Measurements from ENCODE around the gene HHATL. TPM values are rescaled to one million over a fixed set of nuclear protein-coding genes. Genes with fewer than 3 reads are reported as not detected.

The HHATL gene
- polyA plus RNA-seq, 1 donor: 73.4 TPM

GRCh38 chr3:42652611-42653302 is 49.8 kb downstream of the HHATL start:
- DNase-seq (ENCODE audit: low read depth): no peak

DNA sequence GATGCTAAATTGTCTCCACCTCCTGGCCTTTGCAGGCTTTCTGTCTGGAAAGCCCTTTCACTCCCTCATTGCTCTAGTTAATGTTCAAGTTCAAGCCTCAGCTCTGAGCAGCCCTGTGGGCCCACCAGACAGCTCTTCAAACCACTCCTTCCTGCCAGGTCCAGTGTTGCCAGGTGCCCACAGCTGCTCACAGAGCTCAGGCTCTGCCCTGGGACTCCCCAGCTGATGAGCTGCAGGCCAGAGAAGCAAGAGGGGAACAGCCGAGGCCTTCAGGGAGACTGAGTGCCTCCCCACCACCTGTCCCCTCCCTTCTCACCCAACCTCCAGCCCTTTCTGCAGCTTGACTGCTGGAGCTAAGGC is 50.4 kb downstream of the HHATL start:
- no peak for DNase-seq (ENCODE audit: low read depth)

DNA sequence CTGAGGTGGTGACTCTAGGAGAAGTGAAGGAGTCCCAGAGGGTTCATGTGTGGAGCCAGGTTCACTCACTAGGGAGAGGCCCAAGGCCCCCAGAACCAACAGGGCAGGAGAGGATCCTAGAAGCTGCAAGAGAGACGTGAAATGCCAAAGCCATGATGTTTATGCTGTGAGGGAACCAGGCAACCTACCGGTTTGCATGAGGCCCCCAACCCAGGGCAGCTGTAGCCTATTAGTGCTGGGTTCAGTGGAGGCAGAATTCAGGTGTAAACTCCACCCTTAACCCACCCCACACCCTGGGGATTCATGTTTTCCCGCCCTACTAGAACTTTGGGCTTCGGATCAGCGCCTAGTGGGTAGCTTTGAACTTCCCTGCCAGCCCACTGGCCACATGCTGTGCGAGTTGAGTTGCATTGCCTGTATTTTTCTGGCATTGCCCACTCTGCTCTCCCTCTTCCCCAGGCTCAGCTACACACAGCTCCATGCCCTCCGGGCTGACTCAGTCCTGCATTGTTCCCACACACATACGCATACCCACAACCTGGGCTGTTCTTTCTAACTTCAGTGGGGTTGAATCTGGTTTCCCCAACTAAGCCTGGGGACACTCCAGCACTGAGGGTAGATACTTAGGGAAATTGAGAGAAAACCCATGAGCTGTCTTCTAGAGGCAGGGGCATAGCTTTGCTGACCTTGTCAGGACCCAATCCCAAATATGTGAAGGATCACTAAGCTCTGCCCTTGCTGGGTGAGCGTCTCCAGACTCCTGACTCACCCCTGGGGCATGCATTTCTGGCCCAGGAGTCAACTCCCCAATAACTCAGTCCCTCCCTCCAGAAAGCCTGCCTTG is 51.1 kb downstream of the HHATL start:
- no peak for DNase-seq (ENCODE audit: low read depth)

DNA sequence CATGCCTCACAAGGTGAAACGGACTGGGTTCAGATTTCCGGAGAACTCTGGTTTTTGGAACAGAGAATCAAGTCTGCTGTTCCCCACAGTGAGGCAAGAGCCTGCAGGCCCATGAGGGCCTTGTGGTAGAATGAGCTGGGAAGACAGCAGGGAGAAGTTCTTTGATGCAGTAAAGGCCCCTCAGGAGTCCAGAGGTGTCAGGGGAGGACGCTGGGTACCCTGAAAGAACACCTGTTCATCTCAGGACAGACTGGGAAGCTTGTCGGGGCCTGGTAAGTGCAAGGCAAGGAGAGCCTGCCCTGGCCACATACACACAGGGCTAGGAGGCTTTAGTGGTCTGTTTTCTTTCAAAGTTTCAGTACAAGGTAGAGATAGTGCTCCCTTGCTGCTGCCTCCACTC is 52.8 kb downstream of the HHATL start:
- DNase-seq (ENCODE audit: low read depth): no peak

GRCh38 chr3:42649006-42649405 is 53.6 kb downstream of the HHATL start:
- DNase-seq (ENCODE audit: low read depth): no peak

GRCh38 chr3:42647821-42648459 is 54.7 kb downstream of the HHATL start:
- DNase-seq (ENCODE audit: low read depth): no peak

Other genes starting within 250 kb of the HHATL start
- gene VIPR1, start 200.2 kb downstream of the HHATL start, polyA plus RNA-seq (ENCODE audit: insufficient read length): 1.6 TPM
- gene SEC22C, start 120.8 kb downstream of the HHATL start, polyA plus RNA-seq (ENCODE audit: insufficient read length): 19.6 TPM
- 9.6 TPM for gene SS18L2, start 111.9 kb downstream of the HHATL start, polyA plus RNA-seq (ENCODE audit: insufficient read length)
- gene NKTR, start 102.1 kb downstream of the HHATL start, polyA plus RNA-seq (ENCODE audit: insufficient read length): 94.1 TPM
- 36.9 TPM for gene ZBTB47, start 49.1 kb downstream of the HHATL start, polyA plus RNA-seq (ENCODE audit: insufficient read length)
- 162 TPM for gene KLHL40, start 17.3 kb downstream of the HHATL start, polyA plus RNA-seq (ENCODE audit: insufficient read length)
- 0.67 TPM for gene CCDC13, start 70.5 kb upstream of the HHATL start, polyA plus RNA-seq (ENCODE audit: insufficient read length)
- 71.7 TPM for gene HIGD1A, start 101.7 kb upstream of the HHATL start, polyA plus RNA-seq (ENCODE audit: insufficient read length)
- gene ACKR2, start 106.6 kb upstream of the HHATL start, polyA plus RNA-seq (ENCODE audit: insufficient read length): 0.46 TPM
- 0.09 TPM for gene CYP8B1, start 173.1 kb upstream of the HHATL start, polyA plus RNA-seq (ENCODE audit: insufficient read length)
- 19.5 TPM for gene ZNF662, start 203.3 kb upstream of the HHATL start, polyA plus RNA-seq (ENCODE audit: insufficient read length)